DND-41 (cell line): ENCODE measurements around the gene CYP27A1.

Experiments
- ATAC-seq: fragments of 200-7000 bp; cut with Tn5 transposase; 3 replicates; pipeline ENCODE4 v1.9.1; 2021; ENCODE audit warnings: low read depth; ENCODE audit not compliant: insufficient read depth
- DNase-seq: peaks from one replicate; pipeline ENCODE4 v3.0.0-alpha.2; 2020
- H2AFZ ChIP-seq: 2 replicates; pipeline ENCODE4 v1.6.0; 2012; ENCODE audit warnings: low read depth, low read length
- H3K27ac ChIP-seq: 2 replicates; pipeline ENCODE4 v1.5.1; 2012; ENCODE audit warnings: low read length, inconsistent platforms
- H3K27me3 ChIP-seq: fragments of 200-600 bp; sonication (generic); 2 replicates; pipeline ENCODE4 v1.6.0; 2012; ENCODE audit warnings: low read length, mild to moderate bottlenecking, inconsistent platforms; ENCODE audit not compliant: insufficient read depth, poor library complexity
- H3K36me3 ChIP-seq: 2 replicates; pipeline ENCODE4 v1.5.1; 2012; ENCODE audit warnings: low read length, inconsistent platforms; ENCODE audit not compliant: insufficient read depth
- H3K4me1 ChIP-seq: 2 replicates; pipeline ENCODE4 v1.5.1; 2012; ENCODE audit warnings: mild to moderate bottlenecking, low read length; ENCODE audit not compliant: insufficient read depth
- H3K4me2 ChIP-seq: 2 replicates; pipeline ENCODE4 v1.6.0; 2012; ENCODE audit warnings: mild to moderate bottlenecking, moderate library complexity, low read length, inconsistent platforms; ENCODE audit not compliant: insufficient read depth
- H3K4me3 ChIP-seq, 2 experiments: fragments of 200-600 bp in 1 of 2; shearing (Covaris generic) in 1 of 2; 2 replicates each; pipeline ENCODE4 v1.5.1; 2012 to 2016; ENCODE audit warnings: inconsistent platforms in 2 of 2, low read length in 2 of 2, mild to moderate bottlenecking in 2 of 2, low read depth in 1 of 2, moderate library complexity in 1 of 2
- H3K79me2 ChIP-seq: 2 replicates; pipeline ENCODE4 v1.6.0; 2012; ENCODE audit warnings: low read length, inconsistent platforms; ENCODE audit not compliant: insufficient read depth
- H3K9ac ChIP-seq: 2 replicates; pipeline ENCODE4 v1.6.0; 2012; ENCODE audit warnings: low read depth, mild to moderate bottlenecking, inconsistent platforms, low read length, moderate library complexity
- H3K9me3 ChIP-seq: 2 replicates; pipeline ENCODE4 v1.5.1; 2012; ENCODE audit warnings: low read length, moderate library complexity, mild to moderate bottlenecking, inconsistent platforms; ENCODE audit not compliant: insufficient read depth, severe bottlenecking
- H4K20me1 ChIP-seq: 2 replicates; pipeline ENCODE4 v1.6.0; 2012; ENCODE audit warnings: low read length; ENCODE audit not compliant: insufficient read depth
- CTCF ChIP-seq: IDR thresholded peaks from 2 replicates; pipeline ENCODE4 v1.5.1; 2012; ENCODE audit warnings: borderline replicate concordance, low read length, moderate library complexity, mild to moderate bottlenecking; ENCODE audit not compliant: poor library complexity, severe bottlenecking; ENCODE audit errors: extremely low read depth
- EZH2 ChIP-seq: IDR thresholded peaks from 3 replicates; pipeline ENCODE4 v1.6.1; 2012; ENCODE audit warnings: borderline replicate concordance, low read depth, mild to moderate bottlenecking, moderate library complexity, low read length, inconsistent platforms; ENCODE audit not compliant: severe bottlenecking

CYP27A1 gene

GRCh38 chr2:218802386-218802994 lies 20.5 kb downstream of the CYP27A1 start:
- Histone ChIP-seq H3K36me3 (no peaks in the 10 kb centered on the region), H3K4me3 (no peak overlapping the region), H3K9me3 (no peaks in the 10 kb centered on the region), H3K4me1 (no peaks in the 10 kb centered on the region), H2AFZ (no peak overlapping the region), H3K79me2 (no peaks in the 10 kb centered on the region), H3K27ac (no peak overlapping the region), H3K4me2 (no peak overlapping the region), H3K27me3 (peaks cover 15% of the 10 kb centered on the region), H3K9ac (no peak overlapping the region), H4K20me1 (no peaks in the 10 kb centered on the region)
- ATAC-seq: peak; percentile 54
- no peak for TF ChIP-seq CTCF
- no peak for TF ChIP-seq EZH2
- no peak for DNase-seq

- Histone ChIP-seq H3K27me3 (peaks cover 4% of the 10 kb centered on the region), H3K36me3 (no peaks in the 10 kb centered on the region), H3K9me3 (no peaks in the 10 kb centered on the region), H2AFZ (no peak overlapping the region), H4K20me1 (no peaks in the 10 kb centered on the region), H3K27ac (no peak overlapping the region), H3K4me3 (no peak overlapping the region), H3K9ac (no peak overlapping the region), H3K79me2 (no peaks in the 10 kb centered on the region), H3K4me2 (no peak overlapping the region), H3K4me1 (no peaks in the 10 kb centered on the region)
- no peak for DNase-seq
- no peak for ATAC-seq
- TF ChIP-seq EZH2 (no peak), CTCF (no peak)
Measured at GRCh38 chr2:218804817-218805216, 22.9 kb downstream of the CYP27A1 start.

GRCh38 chr2:218805627-218806026 lies 23.7 kb downstream of the CYP27A1 start:
- Histone ChIP-seq H3K9me3 (no peaks in the 10 kb centered on the region), H3K4me3 (no peak overlapping the region), H3K9ac (no peak overlapping the region), H3K79me2 (no peaks in the 10 kb centered on the region), H3K27me3 (no peaks in the 10 kb centered on the region), H2AFZ (no peak overlapping the region), H3K27ac (no peak overlapping the region), H4K20me1 (no peaks in the 10 kb centered on the region), H3K4me1 (no peaks in the 10 kb centered on the region), H3K36me3 (no peaks in the 10 kb centered on the region), H3K4me2 (no peak overlapping the region)
- ATAC-seq: no peak
- no peak for TF ChIP-seq CTCF
- TF ChIP-seq EZH2: no peak
- DNase-seq: no peak
